ENCODE data around the gene KLHL36.

GRCh38 chr16:84694980-84695379, 46.7 kb downstream of the KLHL36 start:
- TF ChIP-seq CTCF (IDR thresholded peaks at IDR 0.05 in 8 of 11, conservative IDR thresholded peaks at IDR 0.05 in 3 of 11) (no peak), POLR2AphosphoS5 (IDR thresholded peaks at IDR 0.05) (no peak), POLR2A (IDR thresholded peaks at IDR 0.05) (no peak)

Data from spleen (tissue), 7 donors.